T47D (cell line): ENCODE data around the gene CPNE5.
A peak's percentile ranks its signal among the peaks of the same experiment; 100 is the strongest.

Experiments used
- DNase-seq, 2 experiments: peaks; one replicate each; pipeline versions ENCODE4 v3.0.0 to v3.0.0-alpha.2; 2011 to 2012; ENCODE audit warnings: low read depth in 1 of 2, low spot score in 1 of 2
- JUND ChIP-seq: IDR thresholded peaks from 2 replicates; pipeline ENCODE4 v1.6.1; 2012; ENCODE audit warnings: low read depth
- in situ Hi-C: cut with HindIII; loops from 2 replicates; pipeline ENCODE4 v1.10.0; 2016; ENCODE audit warnings: low sequenced_read_pairs, low pct_unique_long_range_greater_than_20kb

The CPNE5 gene

GRCh38 chr6:36851626-36852025 lies 12.4 kb upstream of the CPNE5 start:
- DNase-seq: no peak
- TF ChIP-seq JUND: no peak
- in situ Hi-C loops: no loop called here

- in situ Hi-C loops: no loop called here
- DNase-seq: peak; percentile 53 to 78
- TF ChIP-seq JUND: no peak
Measured at GRCh38 chr6:36851149-36851614, 11.9 kb upstream of the CPNE5 start.

GRCh38 chr6:36850021-36850420 lies 10.8 kb upstream of the CPNE5 start:
- no peak for TF ChIP-seq JUND
- no peak for DNase-seq
- in situ Hi-C loops: no loop called here

GRCh38 chr6:36848658-36849441 lies 9.6 kb upstream of the CPNE5 start:
- TF ChIP-seq JUND: no peak
- in situ Hi-C loops: no loop called here
- DNase-seq: no peak

- in situ Hi-C loops: no loop called here
Measured at GRCh38 chr6:36847991-36848390, 8.7 kb upstream of the CPNE5 start.

GRCh38 chr6:36847152-36847551 lies 7.9 kb upstream of the CPNE5 start:
- no peak for TF ChIP-seq JUND
- in situ Hi-C loops: no loop called here
- DNase-seq: no peak

More at GRCh38 chr6:36847991-36848390, 8.7 kb upstream of the CPNE5 start:
- no peak for DNase-seq
- TF ChIP-seq JUND: no peak

GRCh38 chr6:36845233-36845632 lies 6.0 kb upstream of the CPNE5 start:
- TF ChIP-seq JUND: no peak
- in situ Hi-C loops: no loop called here
- DNase-seq: no peak

- DNase-seq: no peak
- TF ChIP-seq JUND: no peak
- in situ Hi-C loops: no loop called here
Measured at GRCh38 chr6:36844232-36845170, 5.3 kb upstream of the CPNE5 start.

- no peak for DNase-seq
- TF ChIP-seq JUND: no peak
- in situ Hi-C loops: no loop called here
Measured at GRCh38 chr6:36843170-36843569, 3.9 kb upstream of the CPNE5 start.

- DNase-seq: no peak
- no peak for TF ChIP-seq JUND
- in situ Hi-C loops: no loop called here
Measured at GRCh38 chr6:36841756-36842155, 2.5 kb upstream of the CPNE5 start.

GRCh38 chr6:36840432-36841403 lies 1.5 kb upstream of the CPNE5 start:
- TF ChIP-seq JUND: no peak
- in situ Hi-C loops: no loop called here
- DNase-seq: peak; percentile 53 to 61

- in situ Hi-C loops: no loop called here
- peak in 1 of 2 experiments; percentile 35 for DNase-seq
- TF ChIP-seq JUND: no peak
Measured at GRCh38 chr6:36839749-36840431, 646 bp upstream of the CPNE5 start.
